GM18502 (cell line): ENCODE data around the gene NANS.
"Not testable (repeated sequence)": the region's sequence is repeated elsewhere in the genome, so short reads cannot be mapped to it uniquely, and the experiment has no call there.

Experiments used
- ATAC-seq: cut with Tn5 transposase; IDR thresholded peaks from one replicate; pipeline ENCODE4 v1.9.1; 2021; ENCODE audit warnings: mild to moderate bottlenecking; ENCODE audit not compliant: unreplicated experiment, poor library complexity

NANS gene

DNA sequence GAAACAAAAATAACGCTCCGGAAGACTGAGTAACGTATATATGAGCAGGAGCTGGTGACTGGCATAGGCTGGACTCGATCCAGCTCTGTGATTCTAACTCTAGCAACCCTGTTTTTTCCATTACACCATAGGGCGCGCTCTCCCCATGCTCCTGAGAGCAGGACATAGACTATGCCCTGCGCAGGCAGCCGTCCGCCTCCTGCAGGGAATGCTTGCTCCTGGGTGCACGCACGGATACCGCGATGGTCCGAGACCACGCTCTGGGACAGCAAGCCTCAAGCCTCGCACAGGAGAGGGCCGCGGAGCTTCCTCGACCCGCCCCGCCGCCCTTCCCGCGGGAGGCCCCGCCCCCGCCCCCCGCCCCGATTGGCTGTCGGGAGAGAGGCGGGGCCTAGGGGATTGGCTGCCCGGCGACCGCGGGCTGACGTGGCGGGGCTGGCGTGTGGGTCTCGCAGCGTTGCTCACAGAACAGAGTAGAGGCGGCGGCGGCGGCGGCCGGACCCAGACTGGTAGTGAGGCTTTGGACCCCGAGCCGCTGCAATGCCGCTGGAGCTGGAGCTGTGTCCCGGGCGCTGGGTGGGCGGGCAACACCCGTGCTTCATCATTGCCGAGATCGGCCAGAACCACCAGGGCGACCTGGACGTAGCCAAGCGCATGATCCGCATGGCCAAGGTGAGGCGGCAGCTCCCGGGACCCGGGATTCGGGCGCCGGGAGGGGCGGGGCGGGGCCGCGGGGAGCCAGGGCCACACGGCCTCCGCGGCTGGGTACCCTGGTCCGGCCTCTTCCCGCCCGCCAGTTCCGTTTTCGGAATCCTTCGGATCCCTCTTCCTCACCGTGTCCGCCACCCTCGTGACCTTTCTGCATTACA is at the start of gene NANS:
NANS (plus strand) TSS at position 464 of the 869 bp plus-strand sequence; CDS start at position 541, 77 bp downstream.
- peak; percentile 96 for ATAC-seq

DNA sequence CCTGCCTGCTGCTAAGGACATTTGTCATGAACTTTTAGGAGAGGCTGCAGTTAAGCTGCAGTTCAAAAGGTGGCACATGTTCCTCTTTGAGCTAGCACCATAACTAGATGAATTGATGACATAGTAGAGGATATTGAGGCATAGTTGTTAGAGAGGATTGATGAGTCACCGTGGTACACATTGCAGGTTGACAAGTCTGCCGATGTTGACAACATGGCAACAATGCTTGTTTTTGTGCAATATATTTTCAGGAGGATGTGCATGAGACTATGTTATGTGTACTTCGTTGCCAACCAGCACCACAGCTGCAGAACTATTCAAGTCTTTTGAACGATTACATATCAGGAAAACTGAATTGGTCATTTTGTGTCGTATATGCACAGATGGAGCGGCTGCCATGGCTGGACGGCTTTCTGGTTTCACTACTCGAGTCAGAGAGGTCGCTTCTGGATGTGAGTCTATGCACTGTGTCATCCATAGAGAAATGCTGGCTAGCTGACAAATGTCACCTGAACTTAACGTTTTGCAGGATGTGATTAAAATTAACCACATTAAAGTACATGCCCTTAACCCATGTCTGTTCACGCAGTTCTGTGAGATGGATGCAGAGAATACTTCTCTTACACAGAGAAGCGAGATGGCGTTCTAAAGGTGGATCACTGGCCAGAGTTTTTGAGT is 49.1 kb upstream of the NANS start:
- ATAC-seq, result no peak

DNA sequence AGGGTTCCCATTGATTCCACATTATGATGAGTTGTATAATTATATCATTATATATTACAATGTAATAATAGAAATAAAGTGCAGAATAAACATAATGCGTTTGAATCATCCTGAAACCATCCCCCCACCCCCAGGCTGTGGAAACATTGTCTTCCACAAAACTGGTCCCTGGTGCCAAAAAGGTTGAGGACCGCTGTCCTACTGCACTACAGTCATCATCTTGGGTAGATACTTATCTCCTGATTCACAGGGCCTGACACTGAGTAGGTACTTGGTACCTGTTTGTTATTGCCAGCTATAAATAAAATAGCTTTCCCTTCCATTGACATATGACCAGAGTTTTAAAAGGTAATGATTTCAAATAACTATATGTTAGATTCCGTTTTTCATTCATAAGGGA is 47.8 kb upstream of the NANS start:
- no peak for ATAC-seq

DNA sequence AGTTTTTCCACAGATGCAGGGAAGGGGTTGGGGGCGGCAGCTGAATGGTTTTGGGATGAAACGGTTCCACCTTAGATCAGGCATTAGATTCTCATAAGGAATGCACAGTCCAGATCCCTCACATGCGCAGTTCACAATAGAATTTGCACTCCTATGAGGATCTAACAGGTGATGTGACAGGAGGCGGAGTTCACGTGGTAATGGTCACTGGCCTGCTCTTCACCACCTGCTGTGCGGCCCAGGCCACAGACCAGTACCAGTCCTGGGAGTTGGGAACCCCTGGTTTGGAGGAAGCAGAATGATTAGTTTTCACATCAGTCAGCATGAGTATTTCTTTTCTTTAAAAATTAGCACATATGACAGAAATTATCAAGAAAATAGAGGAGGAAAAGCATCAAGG is 47.1 kb upstream of the NANS start:
- no peak for ATAC-seq

- no peak for ATAC-seq
These were observed 46.6 kb upstream of the NANS start for GRCh38 chr9:98009936-98010335.

GRCh38 chr9:98010445-98010844 is 46.1 kb upstream of the NANS start:
- ATAC-seq, result peak; percentile 82

GRCh38 chr9:98011122-98011521 is 45.4 kb upstream of the NANS start:
- ATAC-seq, result no peak

DNA sequence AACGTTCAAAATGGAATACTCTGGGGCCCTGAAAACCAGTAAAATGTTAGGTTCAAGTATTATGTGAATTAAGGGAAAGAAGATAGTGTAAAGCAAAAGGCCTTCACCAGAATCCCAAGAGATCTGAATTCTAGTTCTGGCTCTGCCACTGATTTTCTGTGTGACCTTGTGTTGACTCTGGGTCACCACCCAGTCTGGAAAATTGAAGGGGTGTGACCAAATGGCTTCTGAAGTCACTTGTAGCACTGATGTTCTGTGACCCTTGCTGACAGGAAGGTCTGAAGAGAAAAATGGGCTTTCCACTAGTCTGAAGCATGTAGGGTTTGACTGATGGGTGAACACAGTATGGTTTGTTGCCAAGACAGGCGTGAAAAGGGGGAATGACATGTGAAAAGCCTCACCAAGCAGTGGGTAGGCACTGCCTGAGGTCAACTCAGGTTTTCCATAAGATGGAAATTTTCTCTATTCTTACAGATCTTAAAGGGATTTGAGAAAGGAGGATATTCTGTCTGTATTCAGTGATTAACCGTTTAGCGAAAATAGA is 40.3 kb upstream of the NANS start:
- ATAC-seq, result no peak

DNA sequence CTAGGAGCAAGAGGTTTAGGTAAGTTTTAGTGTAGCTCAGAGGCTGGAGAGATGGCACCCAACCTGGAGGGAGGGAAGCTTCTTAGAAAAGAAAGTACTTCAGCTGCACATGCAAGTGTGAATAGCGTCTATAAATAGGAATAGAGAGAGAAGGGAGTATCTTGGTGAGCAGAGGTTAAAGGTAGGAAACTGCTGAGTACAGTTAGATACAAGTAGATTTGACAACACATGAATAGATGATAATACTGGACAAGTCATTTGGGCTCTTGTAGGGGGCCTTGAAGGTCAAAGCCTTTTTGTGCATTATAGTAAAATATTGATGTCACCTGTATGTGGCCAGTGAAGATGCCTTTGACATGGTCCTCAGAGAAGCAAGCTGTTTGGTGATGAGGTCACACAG is 39.2 kb upstream of the NANS start:
- ATAC-seq, result no peak

GRCh38 chr9:98018347-98018746 is 38.2 kb upstream of the NANS start:
- ATAC-seq, result no peak

- ATAC-seq, result no peak
These were observed 37.4 kb upstream of the NANS start for GRCh38 chr9:98019098-98019497.

- not testable (repeated sequence) for ATAC-seq
These were observed 36.7 kb upstream of the NANS start for GRCh38 chr9:98019869-98020268.

- ATAC-seq, result no peak
These were observed 35.9 kb upstream of the NANS start for GRCh38 chr9:98020476-98021145.

DNA sequence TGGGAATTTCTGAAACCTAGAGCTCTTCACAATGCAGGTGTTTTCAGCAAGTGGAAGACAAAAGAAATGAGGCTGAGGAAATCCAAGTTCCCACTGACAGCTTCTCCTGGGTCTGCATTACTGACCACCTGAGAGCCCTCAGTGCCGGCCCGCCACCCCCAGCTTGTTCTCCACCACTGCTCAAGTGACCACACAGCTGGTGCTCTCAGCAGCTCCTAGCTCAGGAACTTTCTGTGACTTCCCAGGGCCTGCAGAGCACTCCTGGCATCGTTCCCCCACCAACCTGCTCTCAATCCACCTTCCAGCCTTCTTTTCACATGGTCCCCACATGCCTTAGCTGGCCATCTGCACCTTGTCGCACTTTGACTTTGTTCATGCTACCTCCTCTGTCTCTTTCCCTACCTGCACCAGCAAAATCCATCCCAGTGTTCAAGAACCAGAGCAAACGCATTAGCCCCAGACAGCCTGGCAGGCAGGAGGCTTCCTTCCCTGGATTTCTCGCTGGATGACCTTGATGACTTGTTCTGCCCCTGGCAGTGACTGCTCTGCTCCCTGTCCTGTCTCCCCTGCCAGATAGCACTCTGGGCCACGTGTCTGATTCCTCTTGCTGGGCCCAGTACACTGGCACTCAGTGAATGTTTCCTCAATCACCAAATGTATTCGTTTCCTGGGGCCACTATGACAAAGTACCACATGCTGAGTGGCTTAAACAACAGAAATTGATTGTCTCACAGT is 35.1 kb upstream of the NANS start:
- ATAC-seq, result no peak

- ATAC-seq, result no peak
These were observed 34.1 kb upstream of the NANS start for GRCh38 chr9:98022447-98022846.

DNA sequence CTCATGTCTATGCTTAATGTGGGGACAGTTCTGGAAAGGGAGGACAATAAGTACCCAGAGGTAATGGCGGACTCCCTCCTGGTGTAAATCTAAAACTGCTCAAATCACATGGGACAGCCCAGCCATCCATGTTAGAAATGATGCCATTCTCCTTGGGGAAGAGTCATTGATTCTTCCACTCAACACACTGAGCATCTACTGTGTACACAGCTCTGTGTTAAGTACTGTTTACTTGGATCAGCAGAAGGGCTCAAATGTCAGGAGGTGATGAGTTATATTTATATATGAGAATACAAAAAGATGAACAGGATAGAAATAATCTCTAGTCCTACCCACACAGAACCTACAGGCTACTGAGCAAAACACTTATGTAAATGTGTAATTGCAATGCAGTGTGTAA is 31.8 kb upstream of the NANS start:
- no peak for ATAC-seq

DNA sequence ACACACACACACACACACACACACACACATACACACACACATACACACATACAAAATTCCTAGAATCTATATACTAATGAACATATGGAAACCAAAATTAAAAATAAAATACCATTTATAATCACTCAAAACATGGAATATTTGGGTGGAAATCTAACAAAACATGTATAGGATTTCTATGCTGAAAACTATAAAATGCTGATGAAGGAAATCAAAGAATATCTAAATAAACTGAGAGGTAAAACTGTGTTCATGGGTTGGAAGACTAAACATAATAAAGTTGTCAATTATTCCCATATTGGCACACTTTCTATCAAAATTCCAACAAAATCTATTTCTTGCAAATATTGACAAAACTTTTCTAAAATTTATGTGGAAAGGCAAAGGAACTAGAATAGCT is 25.4 kb upstream of the NANS start:
- ATAC-seq, result no peak

DNA sequence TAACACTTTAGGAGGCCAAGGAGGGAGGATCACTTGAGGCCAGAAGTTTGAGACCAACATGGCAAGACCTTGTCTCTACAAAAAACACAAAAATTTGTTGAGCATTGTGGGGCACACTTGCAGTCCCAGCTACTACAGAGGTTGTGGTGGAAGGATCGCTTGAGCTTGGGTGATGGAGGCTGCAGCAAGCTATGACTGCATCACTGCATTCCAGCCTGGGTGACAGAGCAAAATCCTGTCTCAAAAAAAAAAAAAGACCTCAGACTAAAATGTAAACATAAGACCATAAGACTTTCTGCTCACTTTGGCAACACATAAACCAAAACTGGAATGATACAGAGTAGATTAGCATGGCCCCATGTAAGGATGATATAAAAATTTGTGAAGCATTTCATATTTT is 24.6 kb upstream of the NANS start:
- no peak for ATAC-seq

DNA sequence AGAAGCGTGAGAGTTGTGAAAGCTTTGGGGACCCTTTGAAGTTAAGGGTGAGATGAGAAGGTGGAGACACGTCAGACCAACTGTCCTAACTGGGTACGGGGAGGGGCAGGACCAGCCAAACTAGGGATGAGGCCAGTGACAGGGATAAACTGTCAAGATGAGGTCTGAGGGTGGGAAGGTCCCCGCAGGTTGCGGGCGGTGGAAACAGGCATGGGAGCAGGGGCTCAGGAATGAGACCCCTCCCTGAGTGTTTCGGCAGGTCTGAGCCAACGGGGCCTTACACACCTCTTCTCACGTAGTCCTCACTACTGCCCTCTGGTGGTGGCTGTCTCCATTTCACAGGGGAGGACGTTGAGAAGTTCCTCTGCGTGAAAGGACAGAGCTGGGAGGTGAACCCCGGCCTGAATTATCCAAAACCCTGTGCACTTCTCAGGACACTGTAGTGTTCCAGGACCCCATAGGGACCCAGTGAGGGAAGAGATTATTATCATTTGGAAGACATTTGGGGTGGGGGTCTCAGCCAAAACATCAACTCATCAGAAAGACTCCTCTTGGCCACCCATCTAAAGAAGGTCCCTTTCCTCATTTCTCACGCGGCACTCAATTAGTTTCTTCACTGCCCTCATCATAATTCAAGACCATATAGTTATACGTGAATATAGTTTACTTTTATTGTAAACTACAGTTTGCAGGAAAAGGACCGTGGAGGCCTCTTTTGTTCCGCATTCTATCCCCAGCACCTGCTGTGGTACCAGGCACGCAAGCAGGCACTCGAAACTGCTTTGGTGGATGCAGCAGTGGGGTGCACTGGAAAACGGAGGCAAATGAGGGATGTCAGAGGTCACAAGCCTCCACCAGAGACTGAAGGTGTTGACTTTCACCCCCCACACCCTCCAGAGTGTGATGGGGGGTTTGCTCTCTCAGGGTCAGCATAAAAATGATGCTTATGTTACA is 21.7 kb upstream of the NANS start:
- peak; percentile 59 for ATAC-seq
